Kidney (tissue), 14 donors: ENCODE results near the gene TAC4. TPM values are rescaled to one million over a fixed set of nuclear protein-coding genes. Genes with fewer than 3 reads are reported as not detected.
A peak's percentile ranks its signal among the peaks of the same experiment; 100 is the strongest.

Experiments
- DNase-seq, 5 donors: peaks; one replicate each; pipeline ENCODE4 v3.0.0-alpha.2; 2013 to 2020
- FAIRE-seq: peaks from 2 replicates; lab custom pipeline; 2012; peaks lifted over from hg19 to GRCh38; lab: Jason Lieb, UNC
- H3K27ac ChIP-seq, 2 donors: one replicate each; pipeline ENCODE4 v1.7.0; 2013; ENCODE audit warnings: low read depth in 2 of 2, low read length in 2 of 2, inconsistent platforms in 1 of 2
- H3K27me3 ChIP-seq: one replicate; pipeline ENCODE4 v1.7.1; 2013; ENCODE audit warnings: low read length, inconsistent platforms; ENCODE audit not compliant: control insufficient read depth, insufficient read depth
- H3K36me3 ChIP-seq, 3 donors: one replicate each; pipeline versions ENCODE4 v1.7.0 to v1.7.1; 2013; ENCODE audit warnings: low read length in 3 of 3, control low read depth in 1 of 3, inconsistent platforms in 1 of 3; ENCODE audit not compliant: insufficient read depth in 3 of 3, control insufficient read depth in 2 of 3
- H3K4me1 ChIP-seq, 3 donors: one replicate each; pipeline versions ENCODE4 v1.7.0 to v1.7.1; 2013; ENCODE audit warnings: low read length in 3 of 3, inconsistent platforms in 1 of 3, low read depth in 1 of 3; ENCODE audit not compliant: control insufficient read depth in 2 of 3, insufficient read depth in 2 of 3
- H3K4me3 ChIP-seq, 3 donors: one replicate each; pipeline versions ENCODE4 v1.7.0 to v1.8.1; 2013; ENCODE audit warnings: low read length in 3 of 3, control low read depth in 1 of 3, inconsistent platforms in 1 of 3
- H3K9ac ChIP-seq, 3 donors: one replicate each; pipeline versions ENCODE4 v1.7.0 to v1.7.1; 2013; ENCODE audit warnings: low read length in 3 of 3, control low read depth in 1 of 3, inconsistent platforms in 1 of 3
- H3K9me3 ChIP-seq, 3 donors: one replicate each; pipeline versions ENCODE4 v1.7.0 to v1.7.1; 2013; ENCODE audit warnings: low read length in 3 of 3, control low read depth in 1 of 3, inconsistent platforms in 1 of 3; ENCODE audit not compliant: control insufficient read depth in 2 of 3, insufficient read depth in 1 of 3
- intact Hi-C: fragments of 100-400 bp; cut with DNase I; formaldehyde crosslinking; loops from one replicate; pipeline ENCODE4 v1.11.1; 2022
- polyA plus RNA-seq: library from polyadenylated mRNA; stranded (reverse); fragments of 350-450 nt; fragmentation: Illumina TruSeq; extraction: RNeasy Lipid Tissue Mini Kit (QIAGEN cat#74804); gene quantifications from one replicate; pipeline ENCODE4 v1.2.3, GENCODE V29; 2014; ENCODE audit warnings: low read depth, low replicate concordance; ENCODE audit not compliant: insufficient read depth
- total RNA-seq: library from RNA; stranded (reverse); fragmentation: NEBNext Ultra II Directional; extraction: Animal tissue kit (Norgen Biotek cat#: 25700); gene quantifications from one replicate; pipeline ENCODE4 v1.2.1, GENCODE V29; 2021
- TF ChIP-seq, protein P1 (sequence below): IDR thresholded peaks from 3 replicates; pipeline ENCODE4 v1.5.1; 2012; ENCODE audit warnings: mild to moderate bottlenecking, moderate library complexity, borderline replicate concordance; ENCODE audit not compliant: insufficient read depth; ENCODE audit errors: extremely low read depth
- donor health status: control.
- donor health status: control.
- donor health status: control.
- donor health status: control.
- donor health status: control.
- donor health status: DM: yes; HTN: yes; CAD: no.
- donor health status: Normal renal cell carcinoma (clear cell type).

TAC4 gene
- total and polyA plus RNA-seq, 2 donors from 2014 or later = 0.47 TPM; not detected in 1

DNA sequence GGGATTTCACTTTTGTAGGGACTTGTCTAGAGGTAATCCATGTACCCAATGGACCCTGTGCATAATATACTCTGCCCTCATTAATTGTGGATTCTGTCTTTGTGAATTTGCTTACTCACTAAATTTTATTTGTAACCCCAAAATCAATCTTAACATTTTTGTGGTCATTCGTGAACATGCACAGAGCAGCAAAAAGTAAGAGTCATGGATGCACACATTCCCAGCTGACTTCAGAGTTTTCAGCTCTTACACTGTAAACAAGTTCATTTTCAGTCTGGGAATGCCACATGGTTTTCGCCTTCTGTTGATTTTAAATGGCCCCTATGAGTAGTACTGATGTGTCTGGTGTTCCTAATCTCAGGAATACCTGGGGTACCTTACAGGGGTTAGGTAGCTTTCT is 24.3 kb downstream of the TAC4 start:
- no peak overlapping the region for H3K27ac ChIP-seq
- peaks cover 13 to 54% (median 43%) of the 10 kb centered on the region in 3 donors for H3K36me3 ChIP-seq
- no peak overlapping the region for H3K9ac ChIP-seq
- DNase-seq (no peak), FAIRE-seq (no peak)
- H3K9me3 ChIP-seq = no peaks in the 10 kb centered on the region
- intact Hi-C loops = no loop called here
- peaks cover 0 to 2% (median 0%) of the 10 kb centered on the region in 3 donors for H3K4me1 ChIP-seq
- H3K4me3 ChIP-seq = no peak overlapping the region
- no peaks in the 10 kb centered on the region for H3K27me3 ChIP-seq
- TF ChIP-seq, protein P1, sequence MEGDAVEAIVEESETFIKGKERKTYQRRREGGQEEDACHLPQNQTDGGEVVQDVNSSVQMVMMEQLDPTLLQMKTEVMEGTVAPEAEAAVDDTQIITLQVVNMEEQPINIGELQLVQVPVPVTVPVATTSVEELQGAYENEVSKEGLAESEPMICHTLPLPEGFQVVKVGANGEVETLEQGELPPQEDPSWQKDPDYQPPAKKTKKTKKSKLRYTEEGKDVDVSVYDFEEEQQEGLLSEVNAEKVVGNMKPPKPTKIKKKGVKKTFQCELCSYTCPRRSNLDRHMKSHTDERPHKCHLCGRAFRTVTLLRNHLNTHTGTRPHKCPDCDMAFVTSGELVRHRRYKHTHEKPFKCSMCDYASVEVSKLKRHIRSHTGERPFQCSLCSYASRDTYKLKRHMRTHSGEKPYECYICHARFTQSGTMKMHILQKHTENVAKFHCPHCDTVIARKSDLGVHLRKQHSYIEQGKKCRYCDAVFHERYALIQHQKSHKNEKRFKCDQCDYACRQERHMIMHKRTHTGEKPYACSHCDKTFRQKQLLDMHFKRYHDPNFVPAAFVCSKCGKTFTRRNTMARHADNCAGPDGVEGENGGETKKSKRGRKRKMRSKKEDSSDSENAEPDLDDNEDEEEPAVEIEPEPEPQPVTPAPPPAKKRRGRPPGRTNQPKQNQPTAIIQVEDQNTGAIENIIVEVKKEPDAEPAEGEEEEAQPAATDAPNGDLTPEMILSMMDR = no peak

DNA sequence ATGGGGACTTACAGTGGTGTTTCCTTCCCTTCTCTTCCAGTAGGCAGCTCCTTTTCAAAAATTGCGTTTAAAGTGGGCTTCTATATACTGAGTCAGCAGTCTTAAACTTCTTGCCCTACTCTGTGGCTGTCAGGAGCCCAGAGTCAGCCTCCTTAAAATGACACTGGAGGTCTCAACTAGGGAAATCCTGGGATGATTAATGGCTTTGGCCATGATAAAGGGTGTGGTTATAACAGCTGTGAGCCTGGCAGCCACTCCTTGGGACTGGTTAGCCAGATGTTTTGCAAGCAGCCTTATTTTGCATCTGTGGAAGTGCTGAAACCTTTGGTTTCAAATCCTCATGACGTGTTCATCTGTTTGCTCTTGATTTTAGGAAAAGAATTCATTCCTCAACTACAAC is 25.0 kb downstream of the TAC4 start:
- DNase-seq (no peak), FAIRE-seq (no peak)
- H3K4me3 ChIP-seq = no peak overlapping the region
- H3K9ac ChIP-seq = no peak overlapping the region
- H3K9me3 ChIP-seq = no peaks in the 10 kb centered on the region
- intact Hi-C loops = no loop called here
- H3K27me3 ChIP-seq = no peaks in the 10 kb centered on the region
- H3K4me1 ChIP-seq = peaks cover 0 to 2% (median 0%) of the 10 kb centered on the region in 3 donors
- H3K27ac ChIP-seq = no peak overlapping the region
- H3K36me3 ChIP-seq = peaks cover 17 to 55% (median 48%) of the 10 kb centered on the region in 3 donors
- TF ChIP-seq, protein P1 = no peak

DNA sequence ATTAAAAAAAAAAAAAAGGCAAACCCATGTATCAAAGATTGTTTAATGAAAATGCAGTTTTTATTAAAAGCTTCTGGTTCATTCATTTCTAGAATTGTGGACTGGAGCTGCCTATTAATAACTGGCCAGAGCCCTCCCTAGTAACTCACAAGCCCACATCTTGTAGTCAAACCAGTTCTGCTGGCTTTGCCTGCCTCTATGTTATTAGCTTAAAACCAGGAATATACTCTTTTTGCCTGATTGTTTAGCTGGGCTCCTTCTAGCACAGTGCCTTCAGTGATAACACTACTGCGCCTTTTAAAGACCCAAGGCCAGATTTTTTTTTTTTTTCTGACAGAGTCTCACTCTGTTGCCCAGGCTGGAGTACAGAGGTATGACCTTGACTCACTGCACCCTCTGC is 26.0 kb downstream of the TAC4 start:
- FAIRE-seq (no peak), DNase-seq (peak in 2 of 5 donors; percentile 49 to 52)
- Histone ChIP-seq H3K9ac (no peak overlapping the region), H3K4me1 (peaks cover 0 to 2% (median 0%) of the 10 kb centered on the region in 3 donors), H3K27ac (no peak overlapping the region), H3K4me3 (no peak overlapping the region), H3K27me3 (no peaks in the 10 kb centered on the region), H3K36me3 (peaks cover 17 to 57% (median 54%) of the 10 kb centered on the region in 3 donors), H3K9me3 (no peaks in the 10 kb centered on the region)
- TF ChIP-seq, protein P1 = no peak
- intact Hi-C loops = no loop called here

DNA sequence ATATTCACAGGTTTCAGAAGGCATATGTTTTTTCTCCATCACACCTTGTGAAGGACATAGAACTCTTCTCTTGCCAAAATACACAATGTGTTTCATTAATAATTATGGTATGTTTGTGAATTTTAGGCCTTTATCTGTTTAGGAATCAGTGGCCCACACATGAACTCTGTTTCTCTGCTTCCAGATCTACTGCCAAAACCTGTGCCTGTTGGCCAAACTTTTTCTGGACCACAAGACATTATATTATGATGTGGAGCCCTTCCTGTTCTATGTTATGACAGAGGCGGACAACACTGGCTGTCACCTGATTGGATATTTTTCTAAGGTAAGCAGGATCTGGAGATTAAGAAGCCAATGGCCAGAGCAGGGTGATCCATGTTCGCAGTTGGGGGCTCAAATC is 26.4 kb downstream of the TAC4 start:
- TF ChIP-seq, protein P1 = no peak
- H3K4me3 ChIP-seq = no peak overlapping the region
- FAIRE-seq (no peak), DNase-seq (no peak)
- no peaks in the 10 kb centered on the region for H3K27me3 ChIP-seq
- intact Hi-C loops = no loop called here
- H3K4me1 ChIP-seq = peaks cover 0 to 2% (median 0%) of the 10 kb centered on the region in 3 donors
- H3K27ac ChIP-seq = no peak overlapping the region
- peaks cover 14 to 56% (median 52%) of the 10 kb centered on the region in 3 donors for H3K36me3 ChIP-seq
- H3K9me3 ChIP-seq = no peaks in the 10 kb centered on the region
- H3K9ac ChIP-seq = no peak overlapping the region
